ENCODE results near the gene CXCR5.

The CXCR5 gene, protein sequence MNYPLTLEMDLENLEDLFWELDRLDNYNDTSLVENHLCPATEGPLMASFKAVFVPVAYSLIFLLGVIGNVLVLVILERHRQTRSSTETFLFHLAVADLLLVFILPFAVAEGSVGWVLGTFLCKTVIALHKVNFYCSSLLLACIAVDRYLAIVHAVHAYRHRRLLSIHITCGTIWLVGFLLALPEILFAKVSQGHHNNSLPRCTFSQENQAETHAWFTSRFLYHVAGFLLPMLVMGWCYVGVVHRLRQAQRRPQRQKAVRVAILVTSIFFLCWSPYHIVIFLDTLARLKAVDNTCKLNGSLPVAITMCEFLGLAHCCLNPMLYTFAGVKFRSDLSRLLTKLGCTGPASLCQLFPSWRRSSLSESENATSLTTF

GRCh38 chr11:118883368-118884071 is at the start of gene CXCR5:
TSS of gene CXCR5 (plus strand) at chr11:118883892. CDS start at chr11:118883942, 50 bp downstream.
- TF ChIP-seq CTCF (IDR thresholded peaks at IDR 0.05; ENCODE audit: insufficient read depth, low read length, missing control alignments): no peak
- no peak for DNase-seq (ENCODE audit: low read depth, low spot score)
- H3K4me3 ChIP-seq (ENCODE audit: low read depth, low read length): no peak within 1 kb of the TSS
- CTCF ChIA-PET: interaction anchor here (0.6 to 2.2 kb wide), 6 partner anchors 13 to 194 kb away, joined by 3 to 4 read pairs (median 3); no protein-coding TSS in a partner anchor
- POLR2A ChIA-PET: interaction anchor here (0.6 to 1.2 kb wide), 2 partner anchors 11 to 94 kb away, joined by 3 read pairs; no protein-coding TSS in a partner anchor

DNA sequence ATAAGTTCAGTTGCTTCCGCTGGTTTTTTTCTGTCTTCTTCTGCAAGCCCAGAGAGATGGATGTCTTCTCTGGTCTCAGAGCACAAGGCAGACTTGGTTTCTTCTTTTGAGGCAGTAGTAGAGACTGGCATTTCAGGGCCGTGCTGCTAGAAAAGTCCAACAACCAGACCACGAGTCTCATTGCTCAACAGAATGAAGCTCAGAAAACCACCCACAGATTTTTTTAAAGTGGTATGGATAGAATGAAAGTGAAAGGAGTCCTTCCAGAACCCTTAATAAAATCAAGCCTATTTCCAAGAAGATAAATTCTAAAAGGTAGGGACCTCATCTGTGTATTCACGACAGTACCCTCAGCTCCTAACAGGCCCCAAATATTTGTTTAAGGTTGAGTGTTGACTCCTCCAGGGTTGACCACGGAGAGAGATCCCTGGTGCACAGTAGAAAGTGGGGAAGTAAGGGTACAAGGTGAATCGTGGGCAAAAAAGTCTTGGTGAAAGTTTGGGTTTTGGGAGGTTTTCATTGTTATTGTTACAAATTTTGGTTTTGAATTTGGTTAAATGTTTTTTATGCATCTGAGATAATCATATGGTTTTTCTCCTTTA is 49.2 kb upstream of the CXCR5 start:
- no peak for TF ChIP-seq CTCF (IDR thresholded peaks at IDR 0.05; ENCODE audit: insufficient read depth, low read length, missing control alignments)
- no peak overlapping the region for H3K4me3 ChIP-seq (ENCODE audit: low read depth, low read length)
- POLR2A ChIA-PET: interaction anchor here (0.5 kb wide), 1 partner anchor 168 kb away, joined by 3 read pairs; no protein-coding TSS in a partner anchor

DNA sequence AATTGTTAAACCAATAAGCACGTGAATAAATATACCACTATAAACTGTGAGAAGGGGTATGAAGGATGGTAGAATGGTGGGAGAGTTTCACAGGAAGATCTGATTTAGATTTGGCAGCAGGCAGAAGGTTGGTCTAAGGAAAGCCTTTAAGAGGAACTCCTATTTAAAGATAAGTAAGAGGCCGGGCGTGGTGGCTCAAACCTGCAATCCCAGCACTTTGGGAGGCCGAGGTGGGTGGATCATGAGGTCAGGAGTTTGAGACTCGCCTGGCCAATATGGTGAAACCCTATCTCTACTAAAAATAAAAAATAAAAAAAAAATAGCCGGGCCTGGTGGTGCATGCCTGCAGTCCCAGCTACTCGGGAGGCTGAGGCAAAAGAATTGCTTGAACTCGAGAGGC is 45.8 kb upstream of the CXCR5 start:
- ChIA-PET POLR2A (no interaction called here), CTCF (no interaction called here)
- no peak for DNase-seq (ENCODE audit: low read depth, low spot score)

More for the DNA sequence above, 49.2 kb upstream of the CXCR5 start:
- CTCF ChIA-PET: interaction anchor here (0.6 to 1.0 kb wide), 2 partner anchors 14 to 23 kb away, joined by 3 read pairs; no protein-coding TSS in a partner anchor
- DNase-seq (ENCODE audit: low read depth, low spot score): no peak

DNA sequence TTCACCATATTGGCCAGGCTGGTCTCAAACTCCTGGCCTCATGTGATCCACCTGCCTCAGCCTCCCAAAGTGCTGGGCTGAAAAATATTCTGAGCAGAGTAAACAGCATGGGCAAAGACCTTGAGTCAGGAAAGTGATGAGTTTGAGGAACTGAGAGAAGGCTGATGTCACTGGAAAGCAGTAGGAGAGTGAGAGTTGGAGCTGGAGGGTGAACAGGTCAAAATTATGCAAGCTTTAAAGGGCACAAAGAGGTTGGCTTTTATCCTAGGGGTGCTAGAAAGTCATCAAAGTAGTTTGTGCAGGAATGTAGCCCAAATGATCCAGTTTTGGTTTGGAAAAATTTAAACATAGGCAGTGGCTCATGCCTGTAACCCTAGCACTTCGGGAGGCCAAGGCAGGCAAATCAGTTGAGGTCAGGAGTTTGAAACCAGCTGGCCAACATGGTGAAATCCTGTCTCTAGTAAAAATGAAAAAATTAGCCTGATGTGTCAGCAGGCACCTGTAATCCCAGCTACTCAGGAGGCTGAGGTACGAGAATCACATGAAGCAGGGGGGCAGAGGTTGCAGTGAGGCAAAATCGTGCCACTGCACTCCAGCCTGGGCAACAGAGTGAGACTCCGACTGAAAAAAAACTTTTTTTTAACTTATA is 44.7 kb upstream of the CXCR5 start:
- ChIA-PET CTCF (no interaction called here), POLR2A (interaction anchor here (0.6 kb wide), 1 partner anchor 46 kb away, joined by 3 read pairs; no protein-coding TSS in a partner anchor)
- no peak for TF ChIP-seq CTCF (IDR thresholded peaks at IDR 0.05; ENCODE audit: insufficient read depth, low read length, missing control alignments)
- no peak for DNase-seq (ENCODE audit: low read depth, low spot score)
- H3K4me3 ChIP-seq (ENCODE audit: low read depth, low read length): no peak overlapping the region

More for the DNA sequence above, 45.8 kb upstream of the CXCR5 start:
- H3K4me3 ChIP-seq (ENCODE audit: low read depth, low read length): no peak overlapping the region
- TF ChIP-seq CTCF (IDR thresholded peaks at IDR 0.05; ENCODE audit: insufficient read depth, low read length, missing control alignments): no peak

- ChIA-PET POLR2A (no interaction called here), CTCF (interaction anchor here (1.0 kb wide), 1 partner anchor 67 kb away, joined by 3 read pairs; no protein-coding TSS in a partner anchor)
- TF ChIP-seq CTCF (IDR thresholded peaks at IDR 0.05; ENCODE audit: insufficient read depth, low read length, missing control alignments): no peak
- no peak overlapping the region for H3K4me3 ChIP-seq (ENCODE audit: low read depth, low read length)
- DNase-seq (ENCODE audit: low read depth, low spot score): no peak
Observed at GRCh38 chr11:118841469-118842242, 42.0 kb upstream of the CXCR5 start.
